PC-9 (cell line): ENCODE data around the gene PITPNB. TPM values are rescaled to one million over a fixed set of nuclear protein-coding genes. Genes with fewer than 3 reads are reported as not detected.

Experiments used
- BruUV-seq: library from RNA; stranded (reverse); fragments of 400-500 nt; replicated peaks from 2 replicates; lab custom pipeline; 2021; lab: Mats Ljungman, UMichigan
- CTCF ChIA-PET: fragments of 300-600 bp; sonication (Branson Sonifier 250); formaldehyde crosslinking; loops from one replicate; lab custom pipeline; 2022; ENCODE audit warnings: antibody characterized with exemption; lab: Charles Lee
- POLR2A ChIA-PET: fragments of 300-600 bp; sonication (Branson Sonifier 250); formaldehyde crosslinking; loops from one replicate; lab custom pipeline; 2022; ENCODE audit warnings: antibody characterized with exemption; ENCODE audit not compliant: unreplicated experiment; lab: Charles Lee
- DNase-seq, 2 experiments: peaks; one replicate each; pipeline versions ENCODE4 v3.0.0 to v3.0.0-alpha.2; 2015 to 2022; ENCODE audit warnings: mixed read lengths in 1 of 2
- H2AFZ ChIP-seq: fragments of 200-600 bp; sonication (generic); 2 replicates; pipeline ENCODE4 v1.8.1; 2017; ENCODE audit warnings: antibody characterized with exemption
- H3F3A ChIP-seq: fragments of 200-600 bp; sonication (generic); 2 replicates; pipeline ENCODE4 v1.8.1; 2017; ENCODE audit warnings: antibody characterized with exemption, mild to moderate bottlenecking, low read depth; ENCODE audit not compliant: insufficient read depth
- H3K27ac ChIP-seq: fragments of 200-600 bp; sonication (generic); 2 replicates; pipeline ENCODE4 v1.6.1; 2016; ENCODE audit warnings: mixed run types
- H3K27me3 ChIP-seq: fragments of 200-600 bp; sonication (generic); 2 replicates; pipeline ENCODE4 v1.6.1; 2016; ENCODE audit warnings: low read depth, mixed run types; ENCODE audit not compliant: insufficient read depth
- H3K36me3 ChIP-seq: fragments of 200-600 bp; sonication (generic); 2 replicates; pipeline ENCODE4 v1.6.1; 2016; ENCODE audit warnings: low read depth, mixed run types
- H3K4me1 ChIP-seq: fragments of 200-600 bp; sonication (generic); replicated peaks from 2 replicates; pipeline ENCODE4 v1.6.1; 2016; ENCODE audit warnings: mixed run types; ENCODE audit not compliant: insufficient read depth
- H3K4me2 ChIP-seq: fragments of 200-600 bp; sonication (generic); 2 replicates; pipeline ENCODE4 v1.6.1; 2017; ENCODE audit warnings: mixed run types
- H3K4me3 ChIP-seq: fragments of 200-600 bp; sonication (generic); 2 replicates; pipeline ENCODE4 v1.6.1; 2016; ENCODE audit warnings: mixed run types
- H3K79me2 ChIP-seq: fragments of 200-600 bp; sonication (generic); 2 replicates; pipeline ENCODE4 v1.6.1; 2017; ENCODE audit warnings: low read depth, mixed run types
- H3K9me2 ChIP-seq: fragments of 200-600 bp; sonication (generic); 2 replicates; pipeline ENCODE4 v1.8.1; 2017; ENCODE audit warnings: mild to moderate bottlenecking; ENCODE audit not compliant: insufficient read depth
- H3K9me3 ChIP-seq: fragments of 200-600 bp; sonication (generic); 2 replicates; pipeline ENCODE4 v1.8.1; 2016; ENCODE audit warnings: low read depth; ENCODE audit not compliant: insufficient read depth
- H4K20me1 ChIP-seq: fragments of 200-600 bp; sonication (generic); 2 replicates; pipeline ENCODE4 v1.8.1; 2017; ENCODE audit not compliant: insufficient read depth
- CTCF ChIP-seq: fragments of 200-600 bp; sonication (generic); conservative IDR thresholded peaks from 2 replicates; pipeline ENCODE4 v1.6.1; 2017; ENCODE audit warnings: mixed run types, antibody characterized with exemption, mild to moderate bottlenecking, moderate library complexity
- EZH2 ChIP-seq: fragments of 200-600 bp; sonication (generic); IDR thresholded peaks from 2 replicates; pipeline ENCODE4 v1.8.0; 2017; ENCODE audit warnings: antibody characterized with exemption, low read depth
- intact Hi-C: fragments of 100-400 bp; cut with micrococcal nuclease; formaldehyde crosslinking; loops from one replicate; pipeline ENCODE4 v1.10.0; 2022; ENCODE audit not compliant: unreplicated experiment
- total RNA-seq: library from RNA; stranded (reverse); gene quantifications from 2 replicates; pipeline ENCODE4 v1.2.3, GENCODE V29; 2021

The PITPNB gene
- total RNA-seq, 1 experiment from 2014 or later, result 49.6 TPM

- no peak for DNase-seq
- H3K4me2 ChIP-seq, result no peak overlapping the region
- H3K4me1 ChIP-seq, result peaks cover 26% of the 10 kb centered on the region
- H3K79me2 ChIP-seq, result peaks cover 16% of the 10 kb centered on the region
- H3K36me3 ChIP-seq, result peaks cover 28% of the 10 kb centered on the region; the same call in 1 of the 2 replicates
- BruUV-seq, result no TSS peak
- H2AFZ ChIP-seq, result no peak overlapping the region
- ChIA-PET CTCF (interaction anchor here (0.5 kb wide), 1 partner anchor 18 kb away, joined by 3 read pairs; no protein-coding TSS in a partner anchor), POLR2A (no interaction called here)
- H3K27me3 ChIP-seq, result no peaks in the 10 kb centered on the region
- H3K9me2 ChIP-seq, result no peaks in the 10 kb centered on the region
- intact Hi-C loops, result no loop called here
- H3K9me3 ChIP-seq, result no peaks in the 10 kb centered on the region
- H3F3A ChIP-seq, result peaks cover 29% of the 10 kb centered on the region
- peak overlapping the region; percentile 80 for H3K27ac ChIP-seq
- no peak for TF ChIP-seq EZH2
- no peak for TF ChIP-seq CTCF
- H4K20me1 ChIP-seq, result peaks cover 9% of the 10 kb centered on the region
- no peak overlapping the region for H3K4me3 ChIP-seq
These were observed 50.9 kb downstream of the PITPNB start for GRCh38 chr22:27867953-27868731.

DNA sequence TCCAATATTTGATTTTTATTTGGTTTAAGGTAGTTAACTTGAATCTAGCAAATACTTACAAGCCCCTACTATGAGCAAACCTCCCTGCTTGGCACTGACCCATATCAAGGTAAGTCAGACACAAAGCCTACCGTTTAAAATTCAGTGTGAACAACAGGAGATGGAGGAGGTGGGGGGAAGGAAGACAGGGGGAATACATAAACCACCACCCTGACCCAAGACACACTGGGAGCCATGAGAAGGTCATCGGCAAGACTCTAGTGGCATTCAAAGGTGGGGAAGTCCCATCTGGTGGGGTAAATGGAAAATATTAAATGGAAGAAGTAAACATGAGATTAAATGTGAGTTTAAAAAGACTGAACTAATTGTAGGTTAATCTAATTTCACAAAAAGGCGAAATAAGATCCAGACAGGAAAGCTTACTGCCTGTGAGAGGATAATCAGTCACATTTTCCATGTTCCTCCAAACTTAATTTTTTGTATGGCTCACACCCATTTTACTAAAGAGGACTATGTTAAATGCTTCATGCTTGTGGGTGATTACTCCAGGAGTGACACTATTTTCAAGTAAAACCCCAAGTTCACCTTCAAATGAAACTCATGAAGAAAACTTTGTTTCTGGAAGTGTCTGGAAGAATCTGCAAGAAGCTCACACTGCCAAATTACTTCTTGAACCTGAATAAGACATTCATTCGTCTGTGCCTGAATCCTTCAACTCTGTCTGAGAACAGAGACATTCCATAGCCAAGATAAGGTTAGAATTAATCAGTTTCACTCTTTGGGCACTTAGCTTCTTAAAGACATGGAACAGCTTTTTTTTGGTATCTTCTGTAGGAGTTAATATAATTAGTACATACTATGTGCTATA, 51.7 kb downstream of the PITPNB start:
- no peak overlapping the region for H3K4me3 ChIP-seq
- H4K20me1 ChIP-seq, result peaks cover 12% of the 10 kb centered on the region
- intact Hi-C loops, result no loop called here

More for the DNA sequence above, 51.7 kb downstream of the PITPNB start:
- Histone ChIP-seq H3K36me3 (peaks cover 22% of the 10 kb centered on the region; the same call in 1 of the 2 replicates), H2AFZ (no peak overlapping the region), H3K4me1 (peaks cover 26% of the 10 kb centered on the region), H3K27me3 (no peaks in the 10 kb centered on the region), H3F3A (peaks cover 29% of the 10 kb centered on the region), H3K9me3 (no peaks in the 10 kb centered on the region), H3K9me2 (no peaks in the 10 kb centered on the region), H3K4me2 (peak overlapping the region; percentile 32), H3K79me2 (peaks cover 16% of the 10 kb centered on the region), H3K27ac (peak overlapping the region; percentile 80)
- ChIA-PET CTCF (no interaction called here), POLR2A (no interaction called here)
- DNase-seq, result no peak
- TF ChIP-seq EZH2 (no peak), CTCF (no peak)
- no TSS peak for BruUV-seq
